OCI-LY3 (cell line): ENCODE results near the gene CHDH.

Experiments used
- H2AFZ ChIP-seq: fragments of 200-600, 300-600 bp; shearing (Covaris generic); 2 replicates; pipeline ENCODE4 v1.6.0; 2014; ENCODE audit warnings: antibody characterized with exemption, low read depth, low read length
- H3K27ac ChIP-seq: fragments of 200-600, 300-600 bp; sonication (generic); 2 replicates; pipeline ENCODE4 v1.5.1; 2014; ENCODE audit warnings: mild to moderate bottlenecking, low read length, moderate library complexity, mixed read lengths
- H3K27me3 ChIP-seq: fragments of 200-600, 300-600 bp; sonication (generic); 2 replicates; pipeline ENCODE4 v1.6.1; 2014; ENCODE audit warnings: low read depth, low read length, mixed read lengths
- H3K36me3 ChIP-seq: fragments of 200-600, 300-600 bp; sonication (generic); replicated peaks from 2 replicates; pipeline ENCODE3; 2014; ENCODE audit warnings: low read depth, low read length, mixed read lengths
- H3K4me1 ChIP-seq: fragments of 300-600, 200-600 bp; sonication (generic); 2 replicates; pipeline ENCODE4 v1.6.1; 2014; ENCODE audit warnings: low read length, mixed read lengths
- H3K4me2 ChIP-seq: fragments of 200-600, 300-600 bp; sonication (generic); 2 replicates; pipeline ENCODE4 v1.6.1; 2014; ENCODE audit warnings: low read length, mixed read lengths
- H3K4me3 ChIP-seq: fragments of 300-600, 200-600 bp; sonication (generic); 2 replicates; pipeline ENCODE4 v1.5.1; 2014; ENCODE audit warnings: antibody characterized with exemption, mild to moderate bottlenecking, low read length, moderate library complexity
- H3K79me2 ChIP-seq: fragments of 300-600, 200-600 bp; shearing (Covaris generic); 2 replicates; pipeline ENCODE4 v1.6.1; 2014; ENCODE audit warnings: mild to moderate bottlenecking, low read length, mixed read lengths
- H3K9ac ChIP-seq: fragments of 300-600, 200-600 bp; shearing (Covaris generic); 2 replicates; pipeline ENCODE4 v1.6.0; 2014; ENCODE audit warnings: mild to moderate bottlenecking, low read length, moderate library complexity
- H3K9me3 ChIP-seq: fragments of 200-600, 300-600 bp; shearing (Covaris generic); 2 replicates; pipeline ENCODE4 v1.6.1; 2014; ENCODE audit warnings: low read length, mixed read lengths; ENCODE audit not compliant: insufficient read depth
- H4K20me1 ChIP-seq: fragments of 200-600, 300-600 bp; sonication (generic); 2 replicates; pipeline ENCODE4 v1.6.1; 2016; ENCODE audit warnings: low read length, mixed read lengths; ENCODE audit not compliant: insufficient read depth
- EZH2phosphoT487 ChIP-seq: fragments of 200-600 bp; shearing (Covaris generic); IDR thresholded peaks from 2 replicates; pipeline ENCODE4 v1.6.1; 2018; ENCODE audit warnings: antibody characterized with exemption, mixed run types, low read depth
- TF ChIP-seq, protein P1 (sequence below): fragments of 200-600, 300-600 bp; sonication (generic); IDR thresholded peaks from 2 replicates; pipeline ENCODE4 v1.5.1; 2014; ENCODE audit warnings: antibody characterized with exemption, low read length, low read depth

CHDH gene

GRCh38 chr3:53788038-53788437 is 58.2 kb downstream of the CHDH start:
- Histone ChIP-seq H3K36me3 (no peaks in the 10 kb centered on the region), H3K4me3 (no peak overlapping the region), H3K4me1 (no peaks in the 10 kb centered on the region), H3K27ac (no peak overlapping the region), H2AFZ (no peak overlapping the region), H4K20me1 (no peaks in the 10 kb centered on the region), H3K27me3 (no peaks in the 10 kb centered on the region), H3K9ac (no peak overlapping the region), H3K79me2 (no peaks in the 10 kb centered on the region), H3K9me3 (no peaks in the 10 kb centered on the region), H3K4me2 (no peak overlapping the region)
- TF ChIP-seq, protein P1, sequence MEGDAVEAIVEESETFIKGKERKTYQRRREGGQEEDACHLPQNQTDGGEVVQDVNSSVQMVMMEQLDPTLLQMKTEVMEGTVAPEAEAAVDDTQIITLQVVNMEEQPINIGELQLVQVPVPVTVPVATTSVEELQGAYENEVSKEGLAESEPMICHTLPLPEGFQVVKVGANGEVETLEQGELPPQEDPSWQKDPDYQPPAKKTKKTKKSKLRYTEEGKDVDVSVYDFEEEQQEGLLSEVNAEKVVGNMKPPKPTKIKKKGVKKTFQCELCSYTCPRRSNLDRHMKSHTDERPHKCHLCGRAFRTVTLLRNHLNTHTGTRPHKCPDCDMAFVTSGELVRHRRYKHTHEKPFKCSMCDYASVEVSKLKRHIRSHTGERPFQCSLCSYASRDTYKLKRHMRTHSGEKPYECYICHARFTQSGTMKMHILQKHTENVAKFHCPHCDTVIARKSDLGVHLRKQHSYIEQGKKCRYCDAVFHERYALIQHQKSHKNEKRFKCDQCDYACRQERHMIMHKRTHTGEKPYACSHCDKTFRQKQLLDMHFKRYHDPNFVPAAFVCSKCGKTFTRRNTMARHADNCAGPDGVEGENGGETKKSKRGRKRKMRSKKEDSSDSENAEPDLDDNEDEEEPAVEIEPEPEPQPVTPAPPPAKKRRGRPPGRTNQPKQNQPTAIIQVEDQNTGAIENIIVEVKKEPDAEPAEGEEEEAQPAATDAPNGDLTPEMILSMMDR = no peak
- no peak for TF ChIP-seq EZH2phosphoT487

- no peaks in the 10 kb centered on the region for H3K9me3 ChIP-seq
- H4K20me1 ChIP-seq = no peaks in the 10 kb centered on the region
- no peak overlapping the region for H3K4me2 ChIP-seq
- H3K27ac ChIP-seq = no peak overlapping the region
- no peak overlapping the region for H2AFZ ChIP-seq
- no peak overlapping the region for H3K9ac ChIP-seq
- no peak overlapping the region for H3K4me3 ChIP-seq
- H3K36me3 ChIP-seq = no peaks in the 10 kb centered on the region
- H3K4me1 ChIP-seq = no peaks in the 10 kb centered on the region
- H3K27me3 ChIP-seq = no peaks in the 10 kb centered on the region
- no peaks in the 10 kb centered on the region for H3K79me2 ChIP-seq
- no peak for TF ChIP-seq EZH2phosphoT487
These were observed 59.2 kb downstream of the CHDH start for GRCh38 chr3:53787016-53787415.

- Histone ChIP-seq H4K20me1 (no peaks in the 10 kb centered on the region), H3K9me3 (no peaks in the 10 kb centered on the region), H3K4me2 (no peak overlapping the region), H3K27me3 (no peaks in the 10 kb centered on the region), H3K4me1 (peaks cover 4% of the 10 kb centered on the region), H3K36me3 (peaks cover 3% of the 10 kb centered on the region), H3K27ac (no peak overlapping the region), H3K79me2 (no peaks in the 10 kb centered on the region), H2AFZ (no peak overlapping the region), H3K9ac (no peak overlapping the region), H3K4me3 (no peak overlapping the region)
- no peak for TF ChIP-seq EZH2phosphoT487
- TF ChIP-seq, protein P1 = no peak
These were observed 65.4 kb downstream of the CHDH start for GRCh38 chr3:53780806-53781205.

DNA sequence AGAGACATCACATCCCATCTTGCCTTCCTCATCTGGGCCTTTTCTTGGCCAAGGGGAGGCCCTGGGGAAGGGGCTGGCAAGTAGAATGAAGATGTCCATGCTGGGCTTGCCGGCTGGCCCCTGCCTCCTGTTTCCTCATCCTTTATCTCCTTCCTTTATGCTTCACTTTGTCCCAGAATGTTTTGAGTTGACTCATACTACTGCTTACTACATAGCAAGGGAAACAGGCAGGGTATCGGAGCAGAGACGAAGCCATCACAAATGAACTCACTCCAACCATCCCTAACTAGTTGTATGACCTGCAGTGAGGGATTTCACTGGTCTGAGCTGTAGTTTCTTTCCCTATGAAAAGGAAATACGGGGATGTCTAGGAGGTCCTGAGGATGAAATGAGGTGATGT is 66.0 kb downstream of the CHDH start:
- Histone ChIP-seq H3K9ac (no peak overlapping the region), H3K36me3 (peaks cover 3% of the 10 kb centered on the region), H2AFZ (no peak overlapping the region), H3K4me3 (no peak overlapping the region), H3K27ac (no peak overlapping the region), H3K27me3 (no peaks in the 10 kb centered on the region), H3K79me2 (no peaks in the 10 kb centered on the region), H3K9me3 (no peaks in the 10 kb centered on the region), H3K4me1 (peaks cover 10% of the 10 kb centered on the region), H3K4me2 (no peak overlapping the region), H4K20me1 (no peaks in the 10 kb centered on the region)
- TF ChIP-seq EZH2phosphoT487 = no peak
- TF ChIP-seq, protein P1 = no peak

GRCh38 chr3:53778153-53778552 is 68.1 kb downstream of the CHDH start:
- Histone ChIP-seq H3K79me2 (no peaks in the 10 kb centered on the region), H3K4me2 (no peak overlapping the region), H3K9ac (no peak overlapping the region), H3K27me3 (no peaks in the 10 kb centered on the region), H3K27ac (no peak overlapping the region), H3K4me1 (peaks cover 30% of the 10 kb centered on the region), H2AFZ (no peak overlapping the region), H4K20me1 (no peaks in the 10 kb centered on the region), H3K9me3 (no peaks in the 10 kb centered on the region), H3K4me3 (no peak overlapping the region), H3K36me3 (peaks cover 3% of the 10 kb centered on the region)
- TF ChIP-seq, protein P1 = no peak
- TF ChIP-seq EZH2phosphoT487 = no peak
